Inflammatory macrophage treated with lipopolysaccharide for 1 hour (primary cell): ENCODE results near the gene ART4.
A peak's percentile ranks its signal among the peaks of the same experiment; 100 is the strongest.

Experiments
- DNase-seq, 2 donors: peaks; one replicate each; pipeline ENCODE4 v3.0.0-alpha.2; 2020 to 2022

Gene ART4

DNA sequence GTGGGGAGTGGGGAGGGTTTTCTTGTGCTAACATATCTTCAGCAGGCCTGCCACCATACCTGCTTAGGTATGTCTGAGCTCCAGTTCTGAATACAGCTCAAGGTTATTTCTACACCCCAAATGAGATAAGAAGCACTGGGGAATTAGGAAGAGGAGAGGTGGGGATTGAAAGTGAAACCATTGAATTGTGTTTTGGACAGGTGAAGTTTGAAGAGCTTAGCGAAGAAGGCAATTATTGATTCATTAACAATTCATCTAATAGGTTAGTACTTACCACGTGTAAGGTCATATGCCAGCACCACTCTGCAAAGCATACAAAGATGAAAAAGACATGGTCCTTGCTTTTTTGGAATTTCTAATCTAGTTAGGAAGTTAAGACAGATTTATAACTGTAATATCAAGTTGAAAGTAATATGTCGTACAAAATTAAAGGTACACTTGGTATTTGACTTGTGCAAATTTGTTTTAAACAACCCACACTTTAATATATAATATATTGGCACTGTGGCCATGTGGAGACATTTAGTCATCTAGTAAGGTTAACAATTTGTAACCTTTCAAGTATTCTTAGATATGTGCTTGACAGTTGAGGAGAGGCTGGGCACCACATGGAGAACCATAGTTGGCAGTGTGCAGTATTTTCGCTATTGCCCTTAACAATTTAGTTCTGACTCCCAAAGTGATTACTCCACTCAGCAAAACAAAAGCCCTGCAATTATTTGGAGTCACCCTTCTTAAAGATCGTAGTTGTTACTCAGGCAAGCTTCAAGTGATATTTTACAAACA, 33.0 kb downstream of the ART4 start:
- no peak for DNase-seq

DNA sequence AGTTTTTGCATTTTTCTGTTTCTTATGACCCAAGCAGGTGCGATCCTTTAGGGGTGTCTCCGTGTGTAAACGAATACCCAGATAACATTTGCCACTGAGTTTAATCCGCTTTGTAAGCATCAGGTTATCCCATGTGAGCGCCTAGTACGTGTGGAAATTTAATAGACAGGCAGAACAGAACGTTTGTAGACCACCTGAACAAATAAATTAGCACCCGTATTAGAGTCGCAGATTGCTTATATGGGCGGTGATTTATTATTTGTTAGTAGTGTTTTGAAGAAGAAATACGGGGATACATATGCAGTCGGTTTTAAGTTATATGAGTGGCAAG, 39.5 kb downstream of the ART4 start:
- DNase-seq: no peak

DNA sequence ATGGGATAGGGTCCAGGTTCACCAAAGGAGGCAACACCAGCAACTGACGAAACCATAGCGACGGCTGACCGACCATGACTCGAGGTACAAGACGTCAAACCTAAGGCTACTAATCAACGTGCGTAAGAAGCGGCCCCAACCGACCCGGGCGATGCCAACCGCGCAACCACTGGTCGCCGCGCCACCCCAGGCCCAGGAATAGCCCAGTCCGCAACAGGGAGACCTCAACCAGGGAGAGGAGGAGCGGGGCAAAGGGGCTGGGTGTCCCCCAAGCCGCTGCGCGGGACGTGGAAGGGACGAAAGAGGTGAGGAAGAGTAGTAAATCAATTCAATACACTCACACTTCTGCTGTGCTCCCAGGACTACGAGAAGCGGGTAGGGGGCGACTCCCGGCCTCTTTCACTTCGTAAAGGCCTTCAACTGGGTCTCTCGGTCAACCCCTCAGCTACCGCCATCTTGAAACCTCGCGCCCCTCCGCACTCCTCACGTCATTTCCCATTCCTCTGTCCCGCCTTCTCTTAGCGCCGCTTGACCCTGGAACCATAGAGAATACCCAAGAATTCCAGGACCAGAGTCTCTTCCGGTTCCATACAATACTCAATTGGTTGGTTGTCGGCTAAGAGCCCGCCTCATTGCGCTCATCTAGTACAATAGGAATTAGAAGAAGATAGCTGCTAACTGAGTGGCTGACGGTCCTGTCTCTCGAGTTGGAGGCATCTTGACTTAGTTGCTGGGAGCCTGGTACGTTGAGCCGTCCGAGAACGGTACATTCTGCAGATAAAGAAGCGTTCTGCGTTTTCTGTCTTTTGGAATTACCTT, 40.1 kb downstream of the ART4 start, which contains the start of the genes C12orf60 and WBP11:
TSS of gene C12orf60 (plus strand) at position 660 of the 819 bp plus-strand sequence. CDS start 19,266 bp downstream, outside the sequence.
TSS of gene WBP11 (minus strand) at position 468 of the 819 bp plus-strand sequence. CDS start 2,095 bp downstream, outside the sequence.
- peak; percentile 96 to 99 for DNase-seq

DNA sequence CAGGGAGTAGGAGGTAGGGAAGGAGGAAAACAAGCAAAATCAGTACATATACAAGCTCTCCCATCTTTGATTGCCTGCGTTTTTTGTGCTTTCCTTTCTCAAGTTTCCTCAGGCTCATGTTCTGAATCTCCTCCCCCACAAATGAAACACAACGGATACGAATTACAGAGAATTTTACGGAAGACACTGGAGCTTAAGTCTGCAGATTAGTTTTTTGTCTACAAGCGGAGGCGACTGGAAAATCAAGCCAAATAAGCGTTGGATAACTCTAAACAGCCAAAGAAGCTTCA, 40.7 kb downstream of the ART4 start:
- no peak for DNase-seq

DNA sequence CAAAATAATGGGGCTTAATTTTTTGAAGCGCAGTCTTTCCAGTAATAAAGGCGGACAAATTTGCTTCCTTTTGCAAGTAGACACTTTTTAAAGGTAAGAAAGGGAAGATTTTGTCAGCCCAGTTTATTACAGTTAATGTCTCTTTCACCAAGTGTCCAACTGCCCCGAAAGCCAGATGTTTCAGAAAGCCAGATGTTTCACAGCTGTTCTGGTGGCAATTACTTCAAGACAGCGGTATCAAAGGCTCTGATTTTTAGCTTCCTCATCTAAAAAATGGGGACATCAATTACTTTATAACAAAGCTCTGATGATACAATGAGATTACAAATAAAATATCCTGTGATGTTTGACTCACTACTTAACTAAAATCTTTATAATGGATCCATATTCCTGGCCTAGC, 41.1 kb downstream of the ART4 start:
- no peak for DNase-seq

DNA sequence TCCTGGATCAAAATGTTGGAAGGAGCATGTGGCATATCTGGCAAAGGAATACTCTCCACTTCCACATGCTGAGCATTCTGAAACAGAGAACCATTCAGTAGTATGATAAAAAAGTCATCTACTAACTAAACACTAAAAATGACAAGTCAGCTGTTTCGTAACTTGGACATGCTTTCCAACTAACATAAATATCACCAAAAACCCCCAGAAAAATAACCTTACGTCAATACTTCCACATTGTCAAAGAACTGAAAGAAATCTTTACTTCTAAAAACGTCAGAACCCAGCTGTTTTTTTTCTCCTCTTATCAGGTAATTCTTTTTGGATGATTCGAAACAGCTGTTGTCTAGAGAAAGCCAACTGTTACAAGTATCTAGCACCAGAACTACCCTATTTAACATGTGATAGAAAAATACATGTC, 48.3 kb downstream of the ART4 start:
- DNase-seq: peak; percentile 27 to 53

DNA sequence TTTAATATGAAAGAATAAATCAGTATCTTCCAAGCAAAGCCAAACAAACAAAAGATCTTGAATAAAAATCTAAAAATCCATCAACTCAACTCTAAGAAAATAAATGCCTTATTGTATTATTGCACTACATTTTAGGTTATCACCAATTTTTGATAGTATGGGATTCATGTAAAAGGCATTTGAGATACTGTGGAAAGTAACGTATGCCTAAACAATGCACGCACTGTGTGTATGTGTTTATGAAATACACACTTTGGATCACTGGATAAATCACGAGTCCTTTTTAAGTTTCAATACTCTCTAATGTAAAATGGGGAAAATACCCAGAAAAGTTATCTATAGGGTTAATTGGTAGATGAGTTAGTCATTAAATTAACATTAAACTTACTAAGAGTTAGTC, 57.8 kb downstream of the ART4 start:
- DNase-seq: no peak

DNA sequence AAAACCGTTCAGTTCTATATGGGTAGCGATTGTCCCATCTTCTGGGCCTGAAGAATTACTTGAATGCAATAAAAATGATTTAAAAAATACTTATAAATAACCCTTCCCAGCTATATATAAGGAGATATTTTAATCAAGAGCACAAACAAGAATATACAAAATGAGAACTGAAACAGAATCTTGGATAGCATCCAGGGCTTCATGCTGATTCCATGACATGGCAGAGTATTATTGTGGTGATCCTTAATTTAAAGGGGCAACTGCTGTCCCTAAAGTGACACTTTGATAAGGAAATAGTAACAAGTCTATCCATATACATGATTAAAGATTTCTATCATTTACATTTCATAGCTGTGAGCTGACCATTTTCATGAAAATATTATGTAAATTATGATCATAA, 58.9 kb downstream of the ART4 start:
- DNase-seq: no peak

DNA sequence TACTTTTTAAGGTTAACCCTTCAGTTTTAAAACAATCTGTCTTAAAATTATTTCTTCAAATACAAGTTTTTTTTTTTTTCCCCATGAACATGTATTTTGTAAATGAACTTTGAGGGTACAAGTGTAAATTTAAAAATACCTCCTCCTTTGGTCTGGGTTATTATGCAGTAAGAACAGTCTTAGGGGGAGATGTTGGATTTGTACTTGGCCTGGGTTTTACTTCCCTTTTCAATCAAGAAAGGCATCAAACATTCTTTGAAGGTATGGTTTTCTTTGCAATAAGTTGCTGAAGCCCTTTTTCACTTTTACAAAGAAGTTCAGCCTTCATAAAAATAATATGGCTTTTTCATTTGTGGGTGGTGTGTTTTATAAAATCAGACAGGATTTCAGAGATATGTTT, 60.6 kb downstream of the ART4 start:
- DNase-seq: no peak

DNA sequence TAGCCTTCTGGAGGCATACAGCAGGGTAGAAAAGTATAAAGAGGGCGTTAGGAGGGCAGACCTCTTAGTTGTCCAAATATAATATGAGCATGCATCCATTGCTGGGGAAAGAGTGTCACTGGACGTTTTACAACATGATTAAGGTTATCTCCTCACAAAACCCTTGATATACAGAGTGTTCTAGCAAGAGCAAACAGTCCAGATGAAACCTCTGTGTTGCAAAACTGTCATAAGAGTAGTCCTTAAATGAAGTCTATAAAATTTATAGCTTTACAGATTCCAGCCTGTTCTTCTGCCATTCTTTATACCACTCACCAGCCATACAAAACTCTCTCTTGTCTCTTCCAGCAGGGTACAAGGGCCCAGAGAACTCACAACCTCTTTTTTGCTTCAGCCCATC, 61.8 kb downstream of the ART4 start:
- no peak for DNase-seq

DNA sequence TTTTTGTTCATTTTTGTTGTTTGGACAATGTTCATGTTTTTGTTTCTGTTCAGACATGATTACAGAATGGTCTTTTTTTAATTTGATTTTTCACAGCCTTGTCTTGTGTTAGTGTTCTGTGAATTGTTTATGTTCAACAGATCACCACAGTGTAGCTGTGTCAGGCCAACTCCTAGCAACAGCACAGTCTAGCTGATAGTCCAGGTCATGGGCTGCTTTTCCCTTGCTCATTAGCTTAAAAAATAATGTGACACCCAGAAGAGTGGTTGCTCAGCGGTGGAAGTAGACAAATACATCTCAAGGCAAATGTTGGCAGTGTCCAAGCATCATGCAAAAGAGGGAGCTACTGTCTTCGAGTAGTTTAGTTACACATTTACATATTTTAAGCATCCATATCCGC, 62.5 kb downstream of the ART4 start:
- DNase-seq: no peak

DNA sequence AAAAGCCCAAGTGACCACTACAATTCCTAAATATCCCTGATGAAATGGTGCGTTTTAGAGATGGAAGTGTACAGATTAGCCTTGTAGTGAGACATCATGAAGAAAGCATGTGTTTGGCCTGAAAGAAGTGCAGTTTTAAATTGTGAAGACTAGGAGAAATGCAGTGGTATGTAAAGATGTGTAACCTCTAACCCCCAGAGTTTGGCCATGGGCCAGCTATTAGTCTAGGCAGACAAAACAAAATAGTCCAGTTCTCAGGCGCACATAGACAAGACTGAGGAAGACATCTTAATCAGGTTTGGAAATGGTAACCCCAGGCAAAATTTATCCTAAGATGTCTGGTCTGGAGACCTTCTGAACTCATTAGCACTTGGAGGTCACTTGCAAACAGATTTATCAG, 63.5 kb downstream of the ART4 start:
- no peak for DNase-seq

DNA sequence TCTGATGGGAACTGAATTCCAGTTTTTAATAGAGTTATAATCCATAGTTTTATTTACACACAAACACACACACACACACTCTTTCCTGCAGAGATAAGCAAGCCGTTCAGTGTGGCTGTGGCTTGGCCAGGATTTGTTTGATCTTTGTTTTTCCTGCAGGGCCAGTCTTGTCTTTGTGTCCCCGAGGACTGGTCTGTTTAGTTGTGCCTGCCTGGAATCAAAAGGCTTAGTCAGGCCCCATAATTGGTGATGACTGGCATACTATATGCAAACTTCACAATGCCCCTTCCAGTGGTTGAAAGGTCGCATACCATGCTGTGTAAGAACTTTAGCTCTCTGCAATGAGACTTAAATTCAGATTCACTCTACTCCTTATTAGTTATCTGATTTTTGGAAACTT, 66.1 kb downstream of the ART4 start:
- DNase-seq: no peak

DNA sequence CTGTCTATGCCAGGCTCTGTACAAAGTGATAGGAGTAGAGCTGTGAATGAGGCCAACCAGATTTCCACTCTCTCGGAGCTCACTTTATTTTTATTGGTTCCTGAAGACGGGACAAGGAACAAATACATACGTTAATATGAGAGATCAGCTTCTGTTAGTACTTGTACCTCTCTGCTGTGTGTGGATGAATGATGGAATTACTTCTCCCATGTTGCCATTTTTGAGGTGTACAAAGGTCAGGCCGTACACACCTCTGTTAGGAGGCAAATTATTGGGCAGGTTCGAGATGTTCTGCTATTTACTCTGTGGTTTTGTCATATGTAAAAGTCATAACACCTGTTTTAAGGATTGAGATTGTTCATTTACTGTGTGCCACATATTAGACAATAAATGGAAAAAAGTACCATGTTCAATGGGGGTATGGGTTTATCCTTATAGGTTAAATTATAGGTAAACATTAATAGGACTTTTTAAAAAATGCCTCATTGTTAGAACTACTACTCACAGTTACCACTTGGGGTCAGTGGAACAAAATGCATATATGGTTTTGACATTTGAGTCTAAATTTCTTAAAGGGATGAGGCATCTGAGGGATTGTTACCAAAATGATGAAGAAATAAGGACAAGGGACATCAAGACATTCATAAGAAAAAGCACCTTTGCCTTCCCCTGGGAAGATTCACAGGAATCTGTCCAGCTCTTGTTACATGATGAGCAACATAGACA, 66.9 kb downstream of the ART4 start:
- peak; percentile 9 to 12 for DNase-seq

DNA sequence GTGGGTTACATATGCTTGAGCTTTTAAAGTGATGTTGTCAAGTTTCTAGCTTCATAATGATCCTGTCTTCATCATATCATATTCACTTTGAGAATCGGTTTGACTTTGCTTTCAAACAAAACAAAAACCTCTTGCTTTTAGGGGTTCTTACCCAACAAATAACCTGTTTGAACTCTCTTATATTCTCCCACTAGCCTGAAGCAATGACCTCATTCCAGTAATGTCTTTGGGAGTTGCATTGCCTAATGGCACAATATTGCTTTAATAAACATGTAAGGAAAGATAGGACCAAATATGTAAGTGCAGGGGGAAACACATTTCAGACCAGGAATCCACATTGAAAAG, 67.7 kb downstream of the ART4 start:
- DNase-seq: peak in 1 of 2 donors; percentile 58
